B cell (primary cell): ENCODE measurements around the gene CDH12. TPM values are rescaled to one million over a fixed set of nuclear protein-coding genes. Genes with fewer than 3 reads are reported as not detected.

Source experiments
- ATAC-seq: fragments of 200-7000 bp; cut with Tn5 transposase; one replicate; pipeline ENCODE4 v1.10.0; 2021; ENCODE audit warnings: low read depth, mild to moderate bottlenecking, moderate number of reproducible peaks, moderate library complexity
- CTCF ChIA-PET: fragments of 350-600 bp; sonication (Branson Sonifier 250); formaldehyde crosslinking; loops from one replicate; lab custom pipeline; 2021; ENCODE audit warnings: antibody characterized with exemption, inconsistent platforms; lab: Charles Lee
- POLR2A ChIA-PET: fragments of 350-600 bp; sonication (Branson Sonifier 250); formaldehyde crosslinking; loops from one replicate; lab custom pipeline; 2021; ENCODE audit warnings: antibody characterized with exemption; lab: Charles Lee
- DNase-seq: peaks from one replicate; pipeline ENCODE4 v3.0.0; 2013
- H2AFZ ChIP-seq: 2 replicates; pipeline ENCODE4 v1.6.1; 2012; ENCODE audit warnings: mild to moderate bottlenecking, low read depth, low read length; ENCODE audit not compliant: insufficient read depth, poor library complexity, severe bottlenecking
- H3K27ac ChIP-seq, 2 donors: 1 replicate in 1 of 2; 2 replicates in 1 of 2; pipeline ENCODE4 v1.5.1; 2012 to 2013; ENCODE audit warnings: low read length in 2 of 2, mild to moderate bottlenecking in 2 of 2, moderate library complexity in 1 of 2
- H3K27me3 ChIP-seq, 4 experiments: fragments of 200-600 bp in 1 of 4; sonication (generic) in 1 of 4; replicated peaks in 1 of 4; 1 replicate in 2 of 4; 2 replicates in 2 of 4; pipeline versions ENCODE4 v1.6.1 to v1.7.0; 2013 to 2016; ENCODE audit warnings: low read length in 3 of 4, mild to moderate bottlenecking in 2 of 4, mixed read lengths in 1 of 4, moderate library complexity in 1 of 4; ENCODE audit not compliant: insufficient read depth in 4 of 4, control insufficient read depth in 3 of 4; ENCODE audit errors: control extremely low read depth in 1 of 4
- H3K36me3 ChIP-seq, 2 experiments: replicated peaks in 1 of 2; 1 replicate in 1 of 2; 2 replicates in 1 of 2; pipeline versions ENCODE4 v1.6.1 to v1.7.1; 2013; ENCODE audit warnings: low read length in 1 of 2; ENCODE audit not compliant: insufficient read depth in 2 of 2, control insufficient read depth in 1 of 2; ENCODE audit errors: control extremely low read depth in 1 of 2, extremely low read depth in 1 of 2
- H3K4me1 ChIP-seq, 2 donors: fragments of 200-600 bp in 1 of 2; sonication (generic) in 1 of 2; 1 replicate in 1 of 2; 2 replicates in 1 of 2; pipeline versions ENCODE4 v1.5.1 to v1.6.1; 2013 to 2017; ENCODE audit warnings: low read length in 2 of 2; ENCODE audit not compliant: control insufficient read depth in 2 of 2, insufficient read depth in 2 of 2
- H3K4me2 ChIP-seq: replicated peaks from 2 replicates; pipeline ENCODE3; 2012; ENCODE audit warnings: mild to moderate bottlenecking, low read depth, low read length; ENCODE audit not compliant: poor library complexity, severe bottlenecking
- H3K4me3 ChIP-seq, 5 experiments: fragments of 200-600 bp in 1 of 5; sonication (generic) in 1 of 5; 1 replicate in 3 of 5; 2 replicates in 2 of 5; pipeline versions ENCODE4 v1.5.1 to v1.7.0; 2011 to 2016; ENCODE audit warnings: low read length in 4 of 5, mild to moderate bottlenecking in 4 of 5, low read depth in 2 of 5, control low read depth in 1 of 5, moderate library complexity in 1 of 5; ENCODE audit not compliant: insufficient read depth in 1 of 5; ENCODE audit errors: control extremely low read depth in 1 of 5, extremely low read depth in 1 of 5
- H3K79me2 ChIP-seq: fragments of 200-600 bp; sonication (generic); one replicate; pipeline ENCODE4 v1.6.0; 2016; ENCODE audit warnings: low read length; ENCODE audit not compliant: control insufficient read depth, insufficient read depth
- H3K9ac ChIP-seq: fragments of 200-600 bp; sonication (generic); 2 replicates; pipeline ENCODE4 v1.6.1; 2017; ENCODE audit warnings: mild to moderate bottlenecking, low read length, moderate library complexity
- H3K9me3 ChIP-seq, 3 donors: one replicate each; pipeline versions ENCODE4 v1.6.1 to v1.7.1; 2013; ENCODE audit warnings: low read length in 2 of 3; ENCODE audit not compliant: control insufficient read depth in 2 of 3, insufficient read depth in 1 of 3; ENCODE audit errors: control extremely low read depth in 1 of 3
- H4K20me1 ChIP-seq: 2 replicates; pipeline ENCODE4 v1.6.0; 2012; ENCODE audit warnings: mild to moderate bottlenecking, low read length; ENCODE audit not compliant: insufficient read depth, control insufficient read depth, poor library complexity, severe bottlenecking
- H3K27ac Mint-ChIP-seq: one replicate; pipeline ENCODE4 v1.8.0; 2021; ENCODE audit warnings: mixed read lengths
- H3K27me3 Mint-ChIP-seq: one replicate; pipeline ENCODE4 v1.8.0; 2021; ENCODE audit warnings: mixed read lengths
- H3K4me1 Mint-ChIP-seq: one replicate; pipeline ENCODE4 v1.8.0; 2021; ENCODE audit warnings: mixed read lengths
- H3K4me3 Mint-ChIP-seq: one replicate; pipeline ENCODE4 v1.8.0; 2021; ENCODE audit warnings: mixed read lengths
- H3K9me3 Mint-ChIP-seq: one replicate; pipeline ENCODE4 v1.8.0; 2022; ENCODE audit warnings: mixed read lengths; ENCODE audit not compliant: insufficient read depth
- EZH2 ChIP-seq: IDR thresholded peaks from 2 replicates; pipeline ENCODE4 v1.6.1; 2012; ENCODE audit warnings: borderline replicate concordance, low read depth, mild to moderate bottlenecking, moderate library complexity, low read length; ENCODE audit not compliant: insufficient read depth, poor library complexity, severe bottlenecking
- WGBS: methylation state at CpG from one replicate; pipeline ENCODE4 v1.1.5; 2013; ENCODE audit warnings: missing lambda C conversion rate; ENCODE audit not compliant: insufficient coverage; 5-methylcytosine and 5-hydroxymethylcytosine counted together
- intact Hi-C: fragments of 100-400 bp; cut with micrococcal nuclease; formaldehyde crosslinking; loops from one replicate; pipeline ENCODE4 v1.10.0; 2022
- polyA plus RNA-seq: library from polyadenylated mRNA; depleted of rRNA; stranded (reverse); fragments of >200 nt; gene quantifications from 2 replicates; pipeline ENCODE4 v1.2.3, GENCODE V29; 2012
- total RNA-seq, 2 donors: library from RNA; stranded (reverse); fragments of 120-200 nt in 1 of 2; gene quantifications; 1 replicate in 1 of 2; 2 replicates in 1 of 2; pipeline versions ENCODE4 v1.2.3 to v1.2.4, GENCODE V29; 2013 to 2022
- TF ChIP-seq, protein P1 (sequence below): fragments of 200-600 bp; IDR thresholded peaks from one replicate; pipeline ENCODE4 v1.8.0; 2022; ENCODE audit warnings: antibody characterized with exemption, mild to moderate bottlenecking

Gene CDH12
- total and polyA plus RNA-seq, 2 donors (not counting 1 experiment from before 2014, with no cell fraction given) = not detected

DNA sequence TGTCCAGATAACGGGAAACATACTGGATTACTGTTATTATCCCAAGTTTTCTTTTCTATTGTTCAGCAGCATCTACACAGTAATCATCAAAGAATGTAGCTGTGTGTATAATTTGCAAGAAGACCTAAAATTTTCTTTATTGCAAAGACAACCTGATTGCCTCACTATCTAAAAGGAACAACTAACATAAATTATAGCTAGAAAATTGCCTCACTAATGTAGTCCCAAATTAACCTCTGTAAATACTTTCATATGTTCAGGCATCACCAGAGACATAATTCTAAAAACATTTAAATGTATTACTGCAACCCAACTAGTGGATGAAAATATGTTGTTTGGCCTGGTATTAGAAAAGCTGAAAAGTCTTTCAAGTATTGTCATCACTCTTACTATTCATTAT, 275.4 kb downstream of the CDH12 start:
- no peaks in the 10 kb centered on the region for H3K79me2 ChIP-seq
- H3K9me3 Mint-ChIP-seq = peaks cover 3% of the 10 kb centered on the region
- H3K27ac Mint-ChIP-seq = no peak overlapping the region
- H3K4me1 ChIP-seq = no peaks in the 10 kb centered on the region
- H4K20me1 ChIP-seq = no peaks in the 10 kb centered on the region
- no peaks in the 10 kb centered on the region for H3K36me3 ChIP-seq
- no peak overlapping the region for H3K4me3 Mint-ChIP-seq
- no peaks in the 10 kb centered on the region for H3K4me1 Mint-ChIP-seq
- DNase-seq (no peak), ATAC-seq (no peak)
- intact Hi-C loops = no loop called here
- H2AFZ ChIP-seq = no peak overlapping the region
- no peak overlapping the region for H3K4me2 ChIP-seq
- CTCF ChIA-PET = no interaction called here
- H3K27ac ChIP-seq = no peak overlapping the region
- TF ChIP-seq EZH2 = no peak
- TF ChIP-seq, protein P1, sequence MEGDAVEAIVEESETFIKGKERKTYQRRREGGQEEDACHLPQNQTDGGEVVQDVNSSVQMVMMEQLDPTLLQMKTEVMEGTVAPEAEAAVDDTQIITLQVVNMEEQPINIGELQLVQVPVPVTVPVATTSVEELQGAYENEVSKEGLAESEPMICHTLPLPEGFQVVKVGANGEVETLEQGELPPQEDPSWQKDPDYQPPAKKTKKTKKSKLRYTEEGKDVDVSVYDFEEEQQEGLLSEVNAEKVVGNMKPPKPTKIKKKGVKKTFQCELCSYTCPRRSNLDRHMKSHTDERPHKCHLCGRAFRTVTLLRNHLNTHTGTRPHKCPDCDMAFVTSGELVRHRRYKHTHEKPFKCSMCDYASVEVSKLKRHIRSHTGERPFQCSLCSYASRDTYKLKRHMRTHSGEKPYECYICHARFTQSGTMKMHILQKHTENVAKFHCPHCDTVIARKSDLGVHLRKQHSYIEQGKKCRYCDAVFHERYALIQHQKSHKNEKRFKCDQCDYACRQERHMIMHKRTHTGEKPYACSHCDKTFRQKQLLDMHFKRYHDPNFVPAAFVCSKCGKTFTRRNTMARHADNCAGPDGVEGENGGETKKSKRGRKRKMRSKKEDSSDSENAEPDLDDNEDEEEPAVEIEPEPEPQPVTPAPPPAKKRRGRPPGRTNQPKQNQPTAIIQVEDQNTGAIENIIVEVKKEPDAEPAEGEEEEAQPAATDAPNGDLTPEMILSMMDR = no peak
- no peak overlapping the region for H3K4me3 ChIP-seq
- H3K9ac ChIP-seq = no peak overlapping the region
- no peaks in the 10 kb centered on the region for H3K27me3 ChIP-seq
- no CpG with 5 or more reads among the region's 1 CpG for WGBS
- no peaks in the 10 kb centered on the region for H3K27me3 Mint-ChIP-seq
- H3K9me3 ChIP-seq = peaks cover 0 to 4% (median 0%) of the 10 kb centered on the region in 3 donors
- POLR2A ChIA-PET = no interaction called here

DNA sequence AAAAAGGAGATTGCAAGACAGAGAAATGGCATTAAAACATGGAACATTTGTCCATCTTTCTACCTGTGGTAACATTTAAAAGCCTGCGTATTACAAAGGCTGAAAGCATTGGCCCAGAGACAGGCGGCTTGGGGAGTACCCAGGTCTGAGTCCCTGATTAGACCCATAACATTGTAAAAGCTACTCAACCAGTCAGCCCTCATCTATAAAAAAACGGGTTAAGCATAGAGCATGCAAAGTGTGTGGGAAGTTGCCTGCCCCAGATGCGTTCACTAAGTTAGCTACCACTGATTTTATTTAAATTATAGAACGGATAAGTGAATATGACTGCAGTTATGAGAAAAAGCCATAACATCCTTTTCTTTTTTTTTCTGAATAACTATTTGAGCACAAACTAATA, 276.1 kb downstream of the CDH12 start:
- 100% methylated on average over 1 of the region's 5 CpGs for WGBS
- no peak overlapping the region for H3K4me2 ChIP-seq
- CTCF ChIA-PET = no interaction called here

More for the DNA sequence above, 276.1 kb downstream of the CDH12 start:
- H3K27me3 Mint-ChIP-seq = no peaks in the 10 kb centered on the region
- H3K27me3 ChIP-seq = no peaks in the 10 kb centered on the region
- peaks cover 3% of the 10 kb centered on the region for H3K9me3 Mint-ChIP-seq
- no peak for DNase-seq
- H3K9me3 ChIP-seq = peaks cover 0 to 4% (median 0%) of the 10 kb centered on the region in 3 donors
- TF ChIP-seq, protein P1 = no peak
- TF ChIP-seq EZH2 = no peak
- no peak overlapping the region for H3K4me3 ChIP-seq
- H3K4me3 Mint-ChIP-seq = no peak overlapping the region
- no peaks in the 10 kb centered on the region for H3K79me2 ChIP-seq
- no peaks in the 10 kb centered on the region for H3K4me1 Mint-ChIP-seq
- H3K27ac Mint-ChIP-seq = no peak overlapping the region
- no peaks in the 10 kb centered on the region for H3K36me3 ChIP-seq
- H3K27ac ChIP-seq = no peak overlapping the region
- H3K4me1 ChIP-seq = no peaks in the 10 kb centered on the region
- ATAC-seq = no peak
- H4K20me1 ChIP-seq = no peaks in the 10 kb centered on the region
- intact Hi-C loops = no loop called here
- H2AFZ ChIP-seq = no peak overlapping the region
- POLR2A ChIA-PET = no interaction called here
- no peak overlapping the region for H3K9ac ChIP-seq
